SJCRH30 (cell line): ENCODE results near the gene MAST1. TPM values are rescaled to one million over a fixed set of nuclear protein-coding genes. Genes with fewer than 3 reads are reported as not detected.
"Not testable (repeated sequence)": the region's sequence is repeated elsewhere in the genome, so short reads cannot be mapped to it uniquely, and the experiment has no call there.

Source experiments
- DNase-seq, 2 experiments: peaks; one replicate each; pipeline ENCODE4 v3.0.0-alpha.2; 2015 to 2020
- H3K27ac ChIP-seq: fragments of 250-450 bp; sonication (Bioruptor Pico); 2 replicates; pipeline ENCODE4 v1.5.1; 2020; ENCODE audit warnings: mild to moderate bottlenecking, moderate library complexity
- H3K27me3 ChIP-seq: fragments of 250-450 bp; sonication (Bioruptor Pico); 2 replicates; pipeline ENCODE4 v1.5.1; 2020; ENCODE audit warnings: mild to moderate bottlenecking, moderate library complexity
- H3K36me3 ChIP-seq: fragments of 250-450 bp; sonication (Bioruptor Pico); 2 replicates; pipeline ENCODE4 v1.5.1; 2020; ENCODE audit warnings: mild to moderate bottlenecking, moderate library complexity
- H3K4me1 ChIP-seq: fragments of 250-450 bp; sonication (Bioruptor Pico); 2 replicates; pipeline ENCODE4 v1.5.1; 2020; ENCODE audit warnings: mild to moderate bottlenecking, moderate library complexity
- H3K4me3 ChIP-seq: fragments of 250-450 bp; sonication (Bioruptor Pico); 2 replicates; pipeline ENCODE4 v1.5.1; 2020; ENCODE audit warnings: mild to moderate bottlenecking, moderate library complexity
- H3K9me3 ChIP-seq: fragments of 250-450 bp; sonication (Bioruptor Pico); replicated peaks from 2 replicates; pipeline ENCODE4 v1.5.1; 2020; ENCODE audit warnings: mild to moderate bottlenecking, moderate library complexity
- total RNA-seq: library from RNA; depleted of rRNA; stranded (reverse); fragments of >200 nt; shearing (Covaris generic); gene quantifications from 2 replicates; pipeline ENCODE4 v1.2.3, GENCODE V29; 2014

Gene MAST1
- total RNA-seq, 1 experiment from 2014 or later: 4.3 TPM

GRCh38 chr19:12796146-12797071 lies 41.9 kb upstream of the MAST1 start:
- H3K4me1 ChIP-seq: no peaks in the 10 kb centered on the region; the same call in 1 of the 2 replicates
- no peak overlapping the region for H3K4me3 ChIP-seq
- peak; percentile 88 to 96 for DNase-seq
- H3K9me3 ChIP-seq: no peaks in the 10 kb centered on the region
- H3K36me3 ChIP-seq: no peaks in the 10 kb centered on the region
- no peak overlapping the region for H3K27ac ChIP-seq
- peaks cover 3% of the 10 kb centered on the region; the same call in 1 of the 2 replicates for H3K27me3 ChIP-seq

- Histone ChIP-seq H3K4me1 (peaks cover 2% of the 10 kb centered on the region; the same call in 1 of the 2 replicates), H3K36me3 (no peaks in the 10 kb centered on the region), H3K27ac (no peak overlapping the region), H3K4me3 (no peak overlapping the region), H3K9me3 (no peaks in the 10 kb centered on the region), H3K27me3 (peaks cover 10% of the 10 kb centered on the region)
- DNase-seq: no peak
Observed at GRCh38 chr19:12797141-12797587, 41.2 kb upstream of the MAST1 start.

GRCh38 chr19:12797607-12798006 lies 40.7 kb upstream of the MAST1 start:
- not testable (repeated sequence) for H3K27ac ChIP-seq, H3K4me3 ChIP-seq, H3K36me3 ChIP-seq, H3K9me3 ChIP-seq, DNase-seq, H3K4me1 ChIP-seq
- peaks cover 14% of the 10 kb centered on the region for H3K27me3 ChIP-seq

- H3K27me3 ChIP-seq: peaks cover 18% of the 10 kb centered on the region
- H3K4me1 ChIP-seq: peaks cover 5% of the 10 kb centered on the region; the same call in 1 of the 2 replicates
- H3K27ac ChIP-seq: no peak overlapping the region
- H3K4me3 ChIP-seq: no peak overlapping the region
- H3K9me3 ChIP-seq: no peaks in the 10 kb centered on the region
- no peak for DNase-seq
- no peaks in the 10 kb centered on the region for H3K36me3 ChIP-seq
Observed at GRCh38 chr19:12799742-12800465, 38.4 kb upstream of the MAST1 start.

GRCh38 chr19:12800466-12800770 lies 37.9 kb upstream of the MAST1 start:
- DNase-seq: no peak
- Histone ChIP-seq H3K4me3 (no peak overlapping the region), H3K9me3 (no peaks in the 10 kb centered on the region)

DNA sequence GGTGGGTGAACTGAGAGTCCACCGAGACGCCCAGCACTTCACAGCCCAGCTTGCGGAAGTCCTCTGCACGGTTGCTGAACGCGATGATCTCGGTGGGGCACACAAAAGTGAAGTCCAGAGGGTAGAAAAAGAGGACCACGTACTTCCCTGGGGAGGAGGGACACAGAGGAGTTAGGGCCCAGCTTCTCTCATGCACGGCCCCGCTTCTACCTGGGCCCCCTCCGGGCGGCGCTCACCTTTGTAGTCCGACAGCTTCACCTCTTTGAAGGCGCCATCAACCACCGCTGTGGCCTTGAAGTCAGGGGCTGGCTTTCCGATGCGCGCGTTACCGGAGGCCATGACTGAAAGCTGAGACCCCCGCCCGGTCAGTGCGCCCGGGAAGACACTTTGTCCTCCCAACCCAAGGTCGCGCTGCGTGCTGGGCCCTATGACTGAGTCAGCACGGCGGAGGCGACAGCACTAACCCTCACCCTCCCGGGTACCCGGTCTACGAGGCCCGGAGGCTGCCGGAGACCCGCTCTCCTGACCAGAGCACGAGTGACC lies 37.3 kb upstream of the MAST1 start:
- no peak overlapping the region for H3K27ac ChIP-seq
- no peaks in the 10 kb centered on the region for H3K9me3 ChIP-seq
- H3K36me3 ChIP-seq: no peaks in the 10 kb centered on the region
- peaks cover 18% of the 10 kb centered on the region for H3K27me3 ChIP-seq
- H3K4me1 ChIP-seq: peaks cover 5% of the 10 kb centered on the region; the same call in 1 of the 2 replicates
- no peak for DNase-seq
- H3K4me3 ChIP-seq: peak overlapping the region; percentile 51

More at GRCh38 chr19:12800466-12800770, 37.9 kb upstream of the MAST1 start:
- Histone ChIP-seq H3K36me3 (no peaks in the 10 kb centered on the region), H3K4me1 (peaks cover 5% of the 10 kb centered on the region; the same call in 1 of the 2 replicates), H3K27ac (no peak overlapping the region), H3K27me3 (peaks cover 18% of the 10 kb centered on the region)

DNA sequence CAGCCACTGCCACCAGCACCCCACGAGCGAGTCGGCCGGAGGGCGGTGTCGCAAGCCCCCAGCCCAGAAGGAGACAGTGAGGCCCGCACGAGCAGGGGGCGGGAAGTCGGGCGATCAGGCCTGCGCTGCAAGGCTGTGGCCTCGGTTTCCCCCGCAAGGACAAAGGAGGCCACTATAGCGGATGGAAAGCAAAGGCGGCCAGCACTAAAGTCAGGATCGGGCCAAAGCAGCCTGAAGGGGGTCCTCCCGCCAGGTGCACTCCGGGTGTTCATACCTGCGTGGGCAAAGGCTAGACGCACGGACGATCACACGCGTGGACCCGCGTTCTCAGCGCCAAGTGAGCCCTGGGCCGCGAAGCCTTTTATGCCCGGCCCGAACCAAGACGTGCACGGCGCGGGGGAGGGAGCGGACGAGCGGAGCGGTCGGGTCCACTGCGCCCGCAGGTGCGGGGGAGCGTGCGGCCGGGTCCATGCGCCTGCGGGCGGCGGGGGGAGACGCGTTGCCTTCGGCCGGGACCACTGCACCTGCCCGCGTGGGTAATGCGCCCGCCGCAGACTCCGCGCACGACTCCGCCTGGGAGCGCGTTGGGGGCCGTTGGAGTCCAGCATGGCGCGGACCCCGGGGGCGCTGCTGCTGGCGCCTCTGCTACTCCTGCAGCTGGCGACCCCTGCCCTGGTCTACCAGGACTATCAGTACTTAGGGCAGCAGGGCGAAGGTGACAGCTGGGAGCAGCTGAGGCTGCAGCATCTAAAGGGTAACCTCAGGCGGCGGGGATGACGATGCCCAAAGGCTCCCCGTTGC lies 36.6 kb upstream of the MAST1 start, which contains the start of the genes PRDX2 and THSD8:
TSS of gene PRDX2 (minus strand) at position 335 of the 801 bp plus-strand sequence. CDS start 539 bp downstream, outside the sequence.
TSS of gene THSD8 (plus strand) at position 604 of the 801 bp plus-strand sequence. CDS start at position 607, 3 bp downstream.
- Histone ChIP-seq H3K4me1 (peaks cover 5% of the 10 kb centered on the region; the same call in 1 of the 2 replicates), H3K27me3 (peaks cover 18% of the 10 kb centered on the region), H3K9me3 (no peaks in the 10 kb centered on the region), H3K36me3 (no peaks in the 10 kb centered on the region), H3K27ac (no peak within 1 kb of the TSS), H3K4me3 (peak within 1 kb of the TSS; percentile 51)
- peak; percentile 69 to 73 for DNase-seq

DNA sequence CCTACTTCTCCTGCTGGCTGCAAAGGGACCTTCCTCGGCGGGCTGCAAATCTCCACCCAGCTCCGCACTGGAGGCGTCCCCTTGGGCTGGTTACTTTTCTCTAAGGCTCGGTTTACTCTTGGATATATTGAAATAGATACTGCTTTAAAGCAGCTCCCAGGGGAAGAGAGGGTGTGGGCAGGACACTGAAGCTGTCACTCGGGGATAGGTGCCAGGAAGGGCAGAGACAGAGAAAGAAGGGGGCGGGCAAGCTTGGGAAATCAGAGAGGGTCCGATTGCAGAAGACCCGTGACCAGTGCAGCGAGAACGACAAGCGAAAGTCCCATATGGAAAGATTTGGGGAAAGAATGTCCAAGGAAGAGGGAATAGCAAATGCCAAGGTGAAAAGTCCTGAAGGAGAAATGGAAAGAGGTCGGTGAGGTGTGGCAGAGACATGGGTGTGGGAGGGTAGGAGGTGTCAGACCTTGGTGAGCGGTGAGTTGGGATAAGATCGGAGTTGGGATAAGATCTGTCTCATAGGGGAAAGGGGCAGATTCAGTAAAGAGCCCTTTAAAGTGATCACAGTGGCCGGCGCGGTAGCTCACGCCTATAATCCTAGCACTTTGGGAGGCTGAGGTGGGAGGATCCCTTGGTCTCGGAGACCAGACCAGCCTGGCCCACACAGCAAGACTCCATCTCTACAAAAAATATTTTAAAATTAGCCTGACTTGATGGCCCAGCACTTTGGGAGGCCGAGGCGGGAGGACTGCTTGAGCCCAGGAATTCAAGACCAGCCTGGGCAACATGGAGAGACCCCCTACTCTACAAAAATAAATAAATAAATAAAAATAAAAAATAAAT lies 35.8 kb upstream of the MAST1 start:
- Histone ChIP-seq H3K4me3 (peak overlapping the region; percentile 51), H3K27ac (no peak overlapping the region)
- DNase-seq: no peak

DNA sequence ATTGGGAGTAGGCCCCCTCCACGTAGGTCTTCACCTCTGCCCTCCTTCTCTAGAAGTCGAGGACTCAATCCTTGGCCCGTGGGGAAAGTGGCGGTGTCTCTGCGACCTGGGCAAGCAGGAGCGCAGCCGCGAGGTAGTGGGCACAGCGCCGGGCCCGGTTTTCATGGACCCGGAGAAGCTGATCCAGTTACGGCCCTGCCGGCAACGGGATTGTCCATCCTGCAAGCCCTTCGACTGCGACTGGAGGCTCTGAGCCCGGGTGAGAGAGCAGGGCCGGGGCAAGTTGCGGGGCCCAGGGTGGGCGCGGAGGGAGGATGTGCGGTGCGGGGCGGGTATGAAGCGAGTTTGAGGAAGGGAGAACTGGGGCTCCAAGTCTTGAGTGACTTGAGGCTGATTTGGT lies 34.3 kb upstream of the MAST1 start:
- Histone ChIP-seq H3K27ac (no peak overlapping the region), H3K9me3 (no peaks in the 10 kb centered on the region), H3K36me3 (peaks cover 5% of the 10 kb centered on the region; the same call in 1 of the 2 replicates), H3K27me3 (peaks cover 18% of the 10 kb centered on the region), H3K4me1 (peaks cover 5% of the 10 kb centered on the region; the same call in 1 of the 2 replicates), H3K4me3 (no peak overlapping the region)
- no peak for DNase-seq

More for the DNA sequence above, 35.8 kb upstream of the MAST1 start:
- Histone ChIP-seq H3K27me3 (peaks cover 18% of the 10 kb centered on the region), H3K9me3 (no peaks in the 10 kb centered on the region), H3K36me3 (no peaks in the 10 kb centered on the region), H3K4me1 (peaks cover 5% of the 10 kb centered on the region; the same call in 1 of the 2 replicates)

- peaks cover 16% of the 10 kb centered on the region for H3K36me3 ChIP-seq
- H3K4me1 ChIP-seq: peaks cover 5% of the 10 kb centered on the region; the same call in 1 of the 2 replicates
- H3K9me3 ChIP-seq: no peaks in the 10 kb centered on the region
- peak within 1 kb of the TSS; percentile 77 for H3K4me3 ChIP-seq
- DNase-seq: peak; percentile 97
- H3K27ac ChIP-seq: peak within 1 kb of the TSS; percentile 64
- peaks cover 15% of the 10 kb centered on the region for H3K27me3 ChIP-seq
Observed at GRCh38 chr19:12806242-12807081, 31.9 kb upstream of the MAST1 start, which contains the start of gene RNASEH2A. RNASEH2A (plus strand) TSS chr19:12806584; CDS start chr19:12806674, 90 bp downstream.

DNA sequence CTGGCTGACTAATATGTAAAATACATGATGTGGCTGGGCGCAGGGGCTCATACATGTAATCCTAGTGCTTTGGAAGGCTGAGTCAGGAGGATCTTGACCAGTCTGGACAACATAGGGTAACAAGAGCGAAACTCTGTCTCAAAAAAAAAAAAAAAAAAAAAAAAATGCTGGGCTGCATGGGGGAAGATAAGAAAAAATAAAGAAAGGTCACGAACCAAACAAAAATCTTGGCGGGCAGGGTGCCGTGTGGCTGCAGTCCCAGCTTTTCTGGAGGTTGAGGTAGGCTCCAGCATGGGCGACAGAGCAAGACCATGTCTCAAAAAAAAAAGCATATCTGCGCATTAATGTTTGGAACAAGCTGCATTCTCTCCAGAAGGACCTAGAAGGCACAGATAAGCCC lies 23.2 kb upstream of the MAST1 start:
- H3K36me3 ChIP-seq: peaks cover 44% of the 10 kb centered on the region
- H3K27ac ChIP-seq: no peak overlapping the region
- H3K27me3 ChIP-seq: no peaks in the 10 kb centered on the region
- no peaks in the 10 kb centered on the region for H3K4me1 ChIP-seq
- H3K9me3 ChIP-seq: no peaks in the 10 kb centered on the region
- no peak overlapping the region for H3K4me3 ChIP-seq
- DNase-seq: no peak

GRCh38 chr19:12817188-12817587 lies 21.1 kb upstream of the MAST1 start:
- not testable (repeated sequence) for H3K27me3 ChIP-seq, DNase-seq, H3K9me3 ChIP-seq, H3K4me1 ChIP-seq, H3K4me3 ChIP-seq, H3K27ac ChIP-seq
- H3K36me3 ChIP-seq: peaks cover 29% of the 10 kb centered on the region
